Fibroblast of gingiva (primary cell): Measurements from ENCODE around the gene PANK3.
A peak's percentile ranks its signal among the peaks of the same experiment; 100 is the strongest.
"Not testable (repeated sequence)": the region's sequence is repeated elsewhere in the genome, so short reads cannot be mapped to it uniquely, and the experiment has no call there.

ENCODE experiments used
- DNase-seq: peaks from one replicate; pipeline ENCODE4 v3.0.0-alpha.2; 2011; ENCODE audit warnings: low read depth

Gene PANK3

DNA sequence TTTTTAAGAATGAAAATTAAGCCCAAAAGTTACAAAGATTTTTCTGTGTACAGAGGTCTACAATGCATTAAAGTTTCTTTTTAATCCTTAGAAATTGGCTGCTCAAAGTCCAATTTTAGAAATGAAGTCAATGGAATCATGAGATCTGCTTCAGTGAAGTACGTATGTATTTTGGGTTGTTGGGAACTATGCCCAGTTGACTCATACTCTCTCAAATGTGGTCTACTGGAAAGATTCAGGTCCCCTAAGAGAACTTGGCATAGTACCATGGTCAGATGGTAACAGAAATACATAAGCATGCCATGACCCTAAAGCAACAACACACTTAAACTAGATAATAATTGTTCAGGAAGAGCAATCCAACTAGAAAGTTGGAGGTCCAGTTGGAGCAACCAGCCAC lies 27.0 kb downstream of the PANK3 start:
- peak; percentile 93 for DNase-seq

DNA sequence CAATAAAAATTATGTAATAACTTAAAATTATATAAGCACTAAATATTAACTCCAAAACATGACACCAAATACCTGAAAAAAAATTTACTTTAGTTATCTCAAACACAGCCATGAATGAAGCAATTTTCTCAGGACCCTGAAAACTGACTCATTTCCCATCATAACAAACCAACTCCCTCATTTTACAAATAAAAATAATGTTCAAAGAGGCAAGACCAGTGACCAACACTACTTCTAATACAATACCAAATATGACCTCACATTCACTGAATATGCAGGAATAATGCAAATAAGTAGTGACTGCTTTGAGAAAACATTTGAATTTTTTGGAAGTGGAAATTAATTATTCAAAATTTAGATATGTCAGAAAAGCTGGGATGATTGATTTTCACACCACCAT lies 28.5 kb downstream of the PANK3 start:
- no peak for DNase-seq

DNA sequence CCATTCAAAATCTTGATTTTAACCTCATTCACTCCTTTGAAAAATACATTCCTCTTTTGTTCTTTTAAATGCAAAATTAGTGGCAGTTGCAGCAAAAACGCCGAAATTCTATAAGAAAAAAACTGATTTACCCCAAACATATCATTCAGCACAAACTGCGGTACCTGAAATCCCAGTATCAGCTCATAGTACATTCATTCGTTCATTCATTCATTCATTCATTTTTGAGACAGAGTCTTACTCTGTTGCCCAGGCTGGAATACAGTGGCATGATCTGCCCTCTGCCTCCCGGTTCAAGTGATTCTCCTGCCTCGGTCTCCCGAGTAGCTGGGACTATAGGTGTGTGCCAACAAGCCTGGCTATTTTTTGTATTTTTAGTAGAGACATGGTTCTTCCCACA lies 29.6 kb downstream of the PANK3 start:
- DNase-seq = no peak

DNA sequence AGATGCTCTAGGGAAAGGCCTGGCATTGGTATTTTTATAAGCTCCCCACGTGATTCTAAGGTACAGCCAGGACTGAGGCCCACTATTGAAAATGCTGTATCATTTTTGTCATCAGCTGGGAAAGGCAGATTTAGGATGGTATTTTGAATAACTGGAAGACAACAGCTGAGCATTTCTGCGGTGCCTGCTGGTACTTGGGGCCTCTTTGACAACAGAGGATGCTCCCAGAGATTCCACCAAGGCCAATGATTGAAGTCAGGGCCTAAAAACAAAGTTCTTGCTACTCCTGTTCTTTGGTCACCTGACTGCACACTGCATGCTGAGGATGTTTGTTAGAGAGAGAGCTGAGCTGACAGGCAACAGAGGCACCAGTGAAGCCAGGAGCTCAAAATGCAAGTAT lies 42.0 kb downstream of the PANK3 start:
- DNase-seq = no peak

DNA sequence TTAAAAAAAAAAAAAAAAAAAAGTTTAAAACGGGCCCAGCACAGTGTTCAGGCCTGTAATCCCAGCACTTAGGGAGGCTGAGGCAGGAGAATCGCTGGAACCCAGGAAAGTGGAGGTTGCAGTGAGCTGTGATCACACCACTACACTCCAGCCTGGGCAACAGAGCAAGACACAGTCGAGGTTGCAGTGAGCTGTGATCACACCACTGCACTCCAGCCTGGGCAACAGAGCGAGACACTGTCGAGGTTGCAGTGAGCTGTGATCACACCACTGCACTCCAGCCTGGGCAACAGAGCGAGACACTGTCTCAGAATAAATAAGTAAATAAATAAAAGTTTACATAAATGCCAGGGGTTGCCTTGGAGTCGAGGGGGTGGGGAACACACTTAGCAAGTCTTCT lies 44.8 kb downstream of the PANK3 start:
- DNase-seq = not testable (repeated sequence)

DNA sequence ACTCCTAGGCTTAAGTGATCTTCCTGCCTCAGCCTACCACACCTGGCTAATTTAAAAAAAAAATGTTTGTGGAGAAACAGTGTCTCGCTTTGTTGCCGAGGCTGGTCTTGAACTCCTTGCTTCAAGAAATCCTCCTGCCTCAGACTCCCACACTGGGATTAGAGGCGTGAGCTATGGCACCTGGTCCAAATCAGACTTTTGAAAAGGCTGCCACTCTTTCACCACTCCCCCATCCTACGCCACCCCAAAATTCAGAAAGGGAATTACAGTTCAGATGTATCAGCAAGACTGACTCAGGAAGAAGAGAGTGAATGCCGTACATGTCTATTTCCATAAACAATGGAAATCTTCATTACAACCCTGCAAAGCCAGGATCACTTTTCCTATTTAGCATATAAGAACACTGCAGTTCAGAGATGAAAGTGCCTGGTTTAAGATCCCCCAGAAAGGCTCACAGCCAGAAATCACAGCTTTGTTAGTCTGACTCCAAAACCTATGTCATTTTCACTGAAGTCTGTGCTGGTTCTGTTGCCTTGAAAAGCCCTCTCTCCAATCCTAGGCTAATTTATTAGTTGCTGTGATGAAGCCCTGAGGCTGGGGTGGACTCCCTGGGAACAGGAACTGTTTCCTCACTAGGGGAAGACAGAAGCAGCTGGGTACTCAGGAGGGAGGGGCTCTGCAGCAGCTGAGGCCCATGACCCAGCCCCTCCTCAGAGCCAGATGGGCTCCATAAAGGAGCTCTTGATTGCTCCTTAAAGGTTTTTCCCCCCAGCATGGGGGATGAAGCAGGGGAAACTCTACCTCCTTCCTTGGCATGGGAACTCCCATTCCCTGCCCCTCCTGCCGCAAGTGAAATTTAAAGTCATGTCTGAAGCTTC lies 46.9 kb downstream of the PANK3 start:
- DNase-seq = no peak

DNA sequence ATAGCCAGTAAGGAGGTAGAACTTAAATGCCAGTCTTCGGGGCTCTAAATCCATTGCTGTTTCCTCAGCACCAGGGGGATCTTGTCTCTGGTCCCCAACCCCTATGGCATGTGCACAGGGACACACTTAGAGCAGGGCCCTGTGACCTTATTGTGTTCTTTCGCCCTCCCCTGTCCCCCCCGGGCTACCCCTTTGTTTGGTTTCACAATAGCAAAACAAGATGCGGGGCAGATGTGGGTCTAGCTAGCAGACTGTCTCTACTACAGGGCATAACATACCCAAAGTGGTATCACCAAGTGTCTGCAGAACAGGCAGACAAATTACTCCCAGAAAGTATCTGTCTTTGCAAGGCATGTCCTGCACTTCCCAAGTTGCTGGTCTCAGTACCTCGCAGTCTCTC lies 48.0 kb downstream of the PANK3 start:
- DNase-seq = no peak

DNA sequence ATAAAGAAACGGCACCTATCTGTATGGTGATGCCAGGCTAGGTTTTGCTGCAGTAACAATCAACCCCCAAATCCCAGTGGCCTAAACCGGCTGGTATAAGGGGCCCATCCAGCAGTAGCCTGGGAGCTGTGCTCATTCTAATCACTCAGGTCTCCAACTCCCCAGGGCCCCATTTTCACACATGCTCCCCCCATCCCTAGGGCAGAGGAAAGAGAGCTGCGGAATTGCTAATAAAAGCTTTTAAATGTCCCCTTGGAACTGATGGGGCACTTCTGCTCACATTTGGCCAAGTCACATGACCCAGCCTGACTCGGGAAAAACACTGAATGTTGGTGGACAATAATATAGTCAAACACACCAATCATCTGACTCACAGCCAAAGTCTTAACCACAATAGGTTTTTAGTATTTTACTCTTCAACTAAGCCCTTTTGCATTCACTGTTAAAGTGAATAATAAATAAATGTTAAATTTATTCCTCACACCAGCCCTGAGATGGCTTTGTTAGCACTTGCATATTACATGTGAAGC lies 48.5 kb downstream of the PANK3 start:
- DNase-seq = no peak

DNA sequence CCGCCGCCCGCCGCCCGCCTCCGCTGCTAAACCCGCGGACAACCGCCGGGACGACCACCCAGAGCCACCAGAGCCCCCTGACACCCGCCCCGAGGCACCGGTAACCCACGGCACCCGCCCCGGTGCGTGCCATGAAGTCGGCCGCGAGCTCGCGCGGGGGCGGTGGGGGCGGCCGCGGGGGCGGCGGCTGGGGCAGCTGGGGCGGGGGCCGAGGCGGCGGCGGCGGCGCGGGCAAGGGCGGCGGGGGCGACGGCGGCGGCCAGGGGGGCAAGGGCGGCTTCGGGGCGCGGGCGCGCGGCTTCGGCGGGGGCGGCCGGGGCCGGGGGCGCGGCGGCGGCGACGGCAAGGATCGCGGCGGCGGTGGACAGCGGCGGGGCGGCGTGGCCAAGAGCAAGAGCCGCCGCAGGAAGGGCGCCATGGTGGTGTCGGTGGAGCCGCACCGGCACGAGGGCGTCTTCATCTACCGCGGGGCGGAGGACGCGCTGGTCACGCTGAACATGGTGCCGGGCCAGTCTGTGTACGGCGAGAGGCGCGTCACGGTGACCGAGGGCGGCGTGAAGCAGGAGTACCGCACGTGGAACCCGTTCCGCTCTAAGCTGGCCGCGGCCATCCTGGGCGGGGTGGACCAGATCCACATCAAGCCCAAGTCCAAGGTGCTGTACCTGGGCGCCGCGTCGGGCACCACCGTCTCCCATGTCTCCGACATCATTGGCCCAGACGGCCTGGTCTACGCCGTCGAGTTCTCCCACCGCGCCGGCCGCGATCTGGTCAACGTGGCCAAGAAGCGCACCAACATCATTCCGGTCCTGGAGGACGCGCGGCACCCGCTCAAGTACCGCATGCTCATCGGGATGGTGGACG lies 49.6 kb downstream of the PANK3 start:
- DNase-seq = no peak

DNA sequence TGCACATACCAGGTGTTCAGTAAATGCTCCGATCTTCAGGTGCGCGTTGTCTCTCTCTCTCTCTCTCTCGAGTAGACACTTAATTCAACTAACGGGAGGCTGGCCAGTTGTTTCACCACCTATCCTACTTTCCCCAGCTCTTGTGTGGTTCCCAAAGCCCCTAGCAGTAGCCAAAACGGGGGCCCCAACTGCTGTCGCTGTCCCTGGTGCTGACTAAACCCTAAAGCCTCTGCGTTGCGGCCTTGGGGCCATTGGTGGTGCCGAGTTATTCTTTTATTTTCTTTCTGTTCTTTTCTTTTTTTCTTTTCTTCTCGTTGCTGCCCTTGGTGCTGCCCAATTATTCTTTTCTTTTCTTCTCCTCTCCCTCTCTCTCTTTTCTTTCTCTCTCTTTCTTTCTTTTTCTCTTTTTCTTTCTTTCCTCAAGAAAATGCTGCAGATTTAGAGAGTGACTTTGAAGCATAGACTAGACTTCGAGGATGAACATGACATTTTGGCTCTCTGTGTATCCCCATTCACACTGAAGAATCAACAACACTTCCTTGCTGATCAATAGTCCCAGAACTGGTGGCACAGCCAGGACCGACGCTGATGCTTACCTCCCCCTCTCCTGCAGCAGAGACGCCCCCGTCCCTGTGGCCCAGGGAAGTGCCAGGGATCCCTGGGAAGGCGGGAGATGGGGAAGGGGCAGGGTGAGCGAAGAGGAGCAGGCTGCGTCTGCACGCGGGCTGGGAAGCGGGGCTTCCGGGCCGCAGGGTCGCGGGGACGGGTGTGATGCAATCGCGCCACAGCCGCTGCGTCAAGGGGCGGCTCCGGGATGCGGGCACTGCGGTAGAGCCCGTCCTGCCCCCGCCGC lies 50.4 kb downstream of the PANK3 start, which contains the start of gene FBLL1:
Gene FBLL1, plus strand, starts transcription at position 785 of the 853 bp plus-strand sequence. CDS start 200 bp downstream, outside the sequence.
- DNase-seq = no peak

DNA sequence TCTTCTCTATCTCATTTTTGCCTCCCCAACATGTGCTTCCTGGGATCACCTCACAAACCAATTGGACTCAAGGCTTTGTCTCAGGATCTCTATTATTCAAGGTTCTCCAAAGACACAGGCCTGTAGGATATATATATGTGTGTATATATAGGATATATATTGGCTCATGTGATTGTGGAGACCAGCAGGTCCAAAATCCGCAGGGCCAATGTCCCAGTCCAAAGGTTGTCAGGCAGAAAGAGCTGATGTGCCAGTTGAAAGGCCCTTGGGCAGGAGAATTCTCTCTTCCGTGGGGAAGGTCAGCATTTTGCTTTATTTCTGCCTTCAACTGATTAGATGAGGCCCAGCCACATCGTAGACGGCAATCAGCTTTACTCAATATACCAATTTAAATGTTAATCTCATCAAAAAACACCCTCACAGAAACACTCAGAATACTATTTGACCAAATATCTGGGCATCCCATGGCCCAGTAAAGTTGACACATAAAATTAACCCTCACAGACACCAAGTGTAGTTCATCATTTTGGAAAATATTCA lies 51.3 kb downstream of the PANK3 start:
- no peak for DNase-seq

DNA sequence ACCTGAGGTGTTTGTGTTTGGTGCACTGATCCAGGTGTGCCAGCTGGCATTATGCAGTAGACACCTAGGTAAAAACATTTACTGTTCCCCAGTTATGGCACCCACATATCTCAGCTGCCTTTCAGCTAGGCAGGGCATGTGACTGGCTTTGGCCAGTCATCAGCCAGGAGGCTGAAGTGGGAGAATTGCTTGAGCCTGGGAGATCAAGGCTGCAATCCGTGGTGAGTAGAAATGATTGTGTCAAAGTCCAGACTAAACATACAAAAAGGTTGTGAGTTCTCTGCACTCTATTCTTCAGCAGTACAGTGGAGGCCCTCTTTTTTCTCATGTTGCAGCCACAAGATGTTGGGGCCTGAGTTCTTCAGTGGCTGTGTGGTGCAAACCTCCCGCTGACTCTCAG lies 53.3 kb downstream of the PANK3 start:
- DNase-seq = no peak

DNA sequence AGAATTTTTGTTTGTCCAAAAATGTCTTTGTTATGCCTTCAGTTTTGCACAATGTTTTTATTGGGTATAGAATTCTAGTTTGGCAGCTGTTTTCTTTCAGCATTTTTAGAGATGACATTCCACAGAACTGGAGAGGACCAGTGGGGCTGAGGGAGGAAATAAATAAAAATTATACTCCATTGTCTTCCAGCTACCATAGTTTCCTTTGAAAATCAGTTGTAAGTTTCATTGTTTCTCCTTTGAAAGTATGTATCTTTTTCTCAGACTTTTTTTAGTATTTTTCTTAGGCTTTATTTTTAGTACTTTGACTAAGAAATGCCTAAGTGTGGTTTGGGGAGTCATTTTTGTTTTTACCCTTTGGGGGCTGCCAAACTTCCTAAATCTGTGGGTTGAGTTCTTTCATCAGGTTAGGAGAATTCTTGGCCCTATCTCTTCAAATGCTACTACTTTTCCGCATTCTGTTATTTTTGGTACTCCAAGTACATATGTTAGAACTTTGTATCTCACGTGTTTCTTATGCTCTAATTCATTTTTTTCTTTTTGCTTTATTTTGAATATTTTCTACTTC lies 65.2 kb downstream of the PANK3 start:
- no peak for DNase-seq

DNA sequence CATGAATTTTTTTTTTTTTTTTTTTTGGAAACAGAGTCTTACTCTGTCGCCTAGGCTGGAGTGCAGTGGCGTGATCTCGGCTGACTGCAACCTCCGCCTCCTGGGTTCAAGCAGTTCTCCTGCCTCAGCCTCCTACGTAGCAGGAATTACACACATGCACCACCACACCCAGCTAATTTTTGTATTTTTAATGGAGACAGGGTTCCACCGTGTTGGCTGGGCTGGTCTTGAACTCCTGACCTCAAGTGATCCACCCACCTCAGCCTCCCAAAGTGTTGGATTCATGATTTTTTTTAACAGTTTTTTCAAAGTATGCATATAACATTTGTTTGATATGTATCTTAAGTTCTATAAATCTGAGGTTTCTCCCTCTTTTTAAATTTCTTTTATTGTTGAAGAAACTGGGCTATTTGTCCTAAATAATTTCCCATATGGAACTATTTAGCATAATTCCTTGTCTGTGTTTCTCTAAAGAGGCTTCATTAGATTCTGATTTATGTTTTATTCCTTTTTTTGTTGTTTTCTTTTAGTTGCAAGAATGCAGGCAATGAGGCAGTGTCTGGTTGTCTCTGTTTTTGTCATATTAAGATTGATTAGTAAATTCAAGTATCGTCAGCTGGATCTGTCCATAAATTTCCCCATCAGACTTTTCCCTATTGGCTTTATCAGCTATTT lies 76.5 kb downstream of the PANK3 start:
- no peak for DNase-seq
